ENCODE measurements around the gene DHRS7C.

Gene DHRS7C, protein sequence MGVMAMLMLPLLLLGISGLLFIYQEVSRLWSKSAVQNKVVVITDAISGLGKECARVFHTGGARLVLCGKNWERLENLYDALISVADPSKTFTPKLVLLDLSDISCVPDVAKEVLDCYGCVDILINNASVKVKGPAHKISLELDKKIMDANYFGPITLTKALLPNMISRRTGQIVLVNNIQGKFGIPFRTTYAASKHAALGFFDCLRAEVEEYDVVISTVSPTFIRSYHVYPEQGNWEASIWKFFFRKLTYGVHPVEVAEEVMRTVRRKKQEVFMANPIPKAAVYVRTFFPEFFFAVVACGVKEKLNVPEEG

DNA sequence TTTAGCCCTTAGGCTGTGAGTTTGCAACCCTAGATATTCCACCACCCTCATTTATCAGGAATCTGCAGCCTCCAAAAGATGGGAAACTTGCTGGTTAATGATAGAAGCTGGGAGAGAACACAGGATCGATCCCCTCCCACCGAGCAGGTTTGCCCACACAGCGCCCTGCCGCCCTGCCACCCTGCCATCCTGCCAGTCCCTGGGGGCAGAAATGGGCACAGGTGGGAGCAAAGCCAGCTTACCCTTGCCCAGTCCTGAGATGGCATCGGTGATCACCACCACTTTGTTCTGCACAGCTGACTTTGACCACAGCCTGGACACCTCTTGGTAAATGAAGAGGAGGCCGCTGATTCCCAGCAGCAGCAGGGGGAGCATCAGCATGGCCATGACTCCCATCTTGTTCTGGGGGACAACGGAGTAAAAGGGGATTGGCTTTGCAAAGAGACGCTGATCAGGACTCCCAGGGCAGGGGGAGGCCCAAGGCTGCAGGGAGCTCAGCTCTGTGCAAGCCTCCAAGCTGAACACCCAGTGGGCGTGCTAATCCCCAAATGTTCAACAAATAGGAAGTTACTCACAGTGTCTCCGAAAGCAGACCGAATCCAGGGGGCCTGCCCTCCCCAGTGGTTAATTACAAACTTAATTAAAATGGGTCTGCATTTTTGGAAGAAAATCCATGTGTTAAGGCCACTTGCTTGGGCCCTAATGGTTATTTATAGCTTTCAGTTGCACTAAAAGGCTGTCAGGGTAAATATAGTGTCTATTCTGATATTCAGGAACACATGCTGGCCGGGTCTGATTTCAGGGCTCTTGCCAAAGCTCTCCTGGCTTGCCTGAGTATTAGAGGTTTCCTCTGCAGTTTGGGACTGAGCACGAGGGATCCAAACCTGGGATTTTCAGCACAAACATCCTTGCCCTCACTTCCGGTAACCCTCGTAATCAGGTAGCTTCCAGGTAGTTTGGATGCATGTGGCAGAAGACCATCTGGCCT, at the start of gene DHRS7C:
TSS of gene DHRS7C (minus strand) at position 704 of the 988 bp plus-strand sequence. CDS start at position 396, 308 bp downstream.
- no peak for DNase-seq (ENCODE audit: low read depth, low spot score)

DNA sequence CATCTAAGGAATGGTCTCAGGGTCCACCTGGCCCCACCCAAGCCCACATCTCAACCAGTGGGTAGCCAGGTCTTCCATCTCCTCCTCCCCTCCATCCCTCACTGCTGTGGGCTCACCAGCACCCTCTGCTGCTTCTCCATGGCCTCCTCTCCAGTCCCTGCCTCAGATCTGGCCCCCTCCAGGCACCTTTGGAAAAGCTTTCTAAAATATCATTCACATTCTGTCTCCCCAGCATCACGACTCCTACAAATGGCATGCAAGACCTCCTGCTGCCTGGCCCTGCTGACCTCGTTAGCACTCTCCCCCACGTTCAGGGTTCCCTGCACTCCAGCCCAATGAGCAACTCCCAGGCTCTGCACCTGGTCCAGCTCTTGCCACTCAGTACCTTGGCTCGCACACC, 48.0 kb upstream of the DHRS7C start:
- no peak for DNase-seq (ENCODE audit: low read depth, low spot score)

DNA sequence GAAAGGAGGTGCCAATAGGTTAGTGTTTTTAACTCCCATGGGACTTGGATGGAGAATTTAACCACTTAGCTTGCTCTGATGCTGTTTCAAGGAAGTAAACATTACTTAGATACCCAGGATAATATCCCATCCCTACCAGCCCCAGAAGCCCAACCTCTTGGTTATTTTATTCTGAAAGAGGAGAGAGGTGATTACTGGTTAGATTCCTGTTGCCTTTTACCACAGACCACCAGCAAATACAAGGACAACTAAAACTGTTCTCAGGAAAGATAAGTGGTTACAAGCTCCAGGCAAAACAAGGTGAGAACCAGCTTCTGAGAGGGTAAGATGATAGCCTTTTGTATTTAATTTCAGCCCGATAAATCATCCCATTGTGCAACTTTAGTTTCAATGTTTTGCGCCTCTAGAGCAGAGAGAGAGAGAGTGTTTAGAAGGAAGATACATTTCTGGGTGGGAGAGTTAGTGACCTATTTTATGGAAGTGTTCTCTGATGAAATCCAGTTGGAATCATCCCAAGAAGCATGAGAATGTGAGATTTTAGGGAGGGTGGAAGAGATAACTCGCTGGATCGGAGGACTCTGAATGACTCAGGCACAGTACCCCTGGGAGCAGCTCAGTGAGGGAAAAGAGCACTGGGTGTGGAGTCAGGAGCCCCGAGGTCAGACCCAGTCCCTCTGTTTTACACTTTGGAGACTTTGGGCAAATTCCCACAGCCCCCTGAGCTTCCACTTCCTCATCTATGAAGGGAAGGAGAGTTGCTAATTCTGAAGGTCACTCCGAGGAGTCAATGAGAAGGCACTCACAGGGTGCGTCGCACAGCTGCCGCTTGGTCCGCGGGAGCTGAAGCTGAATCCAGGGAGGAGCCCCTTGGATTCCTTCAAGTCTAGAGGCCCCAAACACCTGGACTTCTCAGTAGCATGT, 46.4 kb upstream of the DHRS7C start:
- DNase-seq (ENCODE audit: low read depth, low spot score): no peak

DNA sequence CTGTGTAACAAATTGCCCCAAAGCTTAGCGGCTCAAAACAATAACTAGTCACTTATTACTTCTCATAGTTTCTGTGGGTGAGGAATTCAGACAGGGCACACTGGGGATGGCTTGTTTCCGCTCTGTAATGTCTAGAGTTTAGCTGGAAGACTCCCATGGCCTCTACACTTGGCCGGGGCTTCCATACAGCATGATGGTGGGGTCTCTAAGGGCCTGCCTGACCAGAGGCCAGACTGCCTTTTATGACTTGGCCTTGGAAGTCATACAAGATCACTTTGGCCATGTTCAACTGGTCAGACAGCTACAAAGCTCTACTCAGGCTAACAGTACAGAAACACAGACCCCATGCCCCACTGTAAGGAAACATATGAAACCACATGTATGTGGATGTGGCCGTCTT, 42.5 kb upstream of the DHRS7C start:
- DNase-seq (ENCODE audit: low read depth, low spot score): no peak

DNA sequence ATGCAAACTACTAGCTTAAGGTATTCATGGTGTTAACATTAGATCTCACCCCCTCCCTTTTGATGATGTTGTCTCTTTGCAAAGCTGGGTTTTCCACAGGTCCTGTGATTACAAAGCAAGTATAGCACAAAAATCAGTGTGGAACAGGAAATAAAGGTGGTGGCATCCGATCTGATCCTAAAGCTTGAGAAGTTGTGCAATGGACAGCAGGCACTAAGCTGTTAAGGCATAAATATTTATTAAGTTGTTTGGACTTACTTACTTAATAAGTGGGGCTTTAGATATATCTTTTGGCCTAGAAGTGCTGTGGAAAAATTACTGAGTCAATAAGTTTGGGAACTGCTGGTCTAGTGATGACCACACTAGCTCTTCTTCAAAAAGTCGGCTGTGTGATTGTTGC, 39.3 kb upstream of the DHRS7C start:
- no peak for DNase-seq (ENCODE audit: low read depth, low spot score)

DNA sequence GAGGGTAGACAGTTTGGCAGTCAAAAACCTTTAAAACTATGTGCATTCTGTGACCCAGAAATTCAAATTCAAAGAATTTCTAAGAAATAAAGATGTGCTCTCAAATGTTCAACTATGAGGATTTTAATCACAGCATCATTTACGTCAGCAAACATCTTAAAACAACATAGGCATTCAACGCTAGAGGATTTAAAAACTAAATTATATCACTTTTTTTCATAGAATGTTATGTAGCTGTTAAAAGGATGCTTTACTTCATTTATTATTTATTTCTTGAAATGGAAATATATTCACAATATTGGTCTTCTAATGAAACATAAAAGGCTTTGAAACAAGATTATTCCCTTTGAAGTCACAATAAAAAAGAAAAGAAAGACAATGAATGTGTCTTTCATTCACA, 38.0 kb upstream of the DHRS7C start:
- no peak for DNase-seq (ENCODE audit: low read depth, low spot score)

DNA sequence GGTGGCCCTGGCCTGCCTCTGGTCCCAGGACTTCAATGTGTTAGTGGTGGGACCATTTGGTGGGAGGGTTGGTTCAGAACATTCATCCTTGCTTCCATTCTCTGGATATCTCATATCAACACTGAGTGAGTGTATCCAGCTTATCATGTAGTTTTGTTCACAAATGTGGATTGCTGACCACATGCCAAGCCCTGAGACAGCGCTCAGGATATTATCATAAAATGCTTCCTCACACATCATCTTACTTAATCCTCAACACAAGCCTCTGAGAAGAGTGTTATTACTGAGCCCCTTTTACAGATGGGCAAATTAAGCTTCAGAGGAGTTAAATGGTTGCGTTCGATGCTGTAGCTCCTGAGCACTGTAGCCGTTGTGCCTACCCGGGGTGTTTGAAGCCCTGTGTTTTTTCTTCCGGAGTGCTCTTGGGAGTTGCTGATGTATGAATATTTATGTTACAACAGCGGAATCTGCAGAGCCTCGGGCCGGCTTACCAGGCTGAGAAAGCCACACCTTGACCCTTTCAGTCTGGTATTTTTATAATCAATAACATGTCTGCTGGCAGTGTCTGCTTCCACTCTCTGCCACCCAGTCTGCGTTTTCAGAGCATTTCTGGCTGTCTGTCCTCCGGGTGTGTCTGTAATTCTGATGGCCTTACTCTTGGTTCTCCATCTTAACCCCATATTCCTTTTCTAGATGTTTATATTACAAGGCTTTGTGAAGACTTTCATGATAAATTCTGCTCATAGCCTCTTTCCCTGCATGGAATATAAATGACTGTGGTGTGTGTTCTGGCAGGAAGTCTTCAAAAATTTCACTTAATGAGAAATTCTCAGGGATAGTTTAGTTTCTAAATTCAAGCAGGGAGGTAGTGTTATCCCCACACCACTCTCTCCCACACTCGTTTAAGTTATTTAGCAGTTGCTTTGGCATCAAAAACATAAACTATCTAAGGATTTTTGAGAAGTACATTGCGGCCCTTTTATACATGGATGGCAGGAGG, 37.2 kb upstream of the DHRS7C start:
- no peak for DNase-seq (ENCODE audit: low read depth, low spot score)

DNA sequence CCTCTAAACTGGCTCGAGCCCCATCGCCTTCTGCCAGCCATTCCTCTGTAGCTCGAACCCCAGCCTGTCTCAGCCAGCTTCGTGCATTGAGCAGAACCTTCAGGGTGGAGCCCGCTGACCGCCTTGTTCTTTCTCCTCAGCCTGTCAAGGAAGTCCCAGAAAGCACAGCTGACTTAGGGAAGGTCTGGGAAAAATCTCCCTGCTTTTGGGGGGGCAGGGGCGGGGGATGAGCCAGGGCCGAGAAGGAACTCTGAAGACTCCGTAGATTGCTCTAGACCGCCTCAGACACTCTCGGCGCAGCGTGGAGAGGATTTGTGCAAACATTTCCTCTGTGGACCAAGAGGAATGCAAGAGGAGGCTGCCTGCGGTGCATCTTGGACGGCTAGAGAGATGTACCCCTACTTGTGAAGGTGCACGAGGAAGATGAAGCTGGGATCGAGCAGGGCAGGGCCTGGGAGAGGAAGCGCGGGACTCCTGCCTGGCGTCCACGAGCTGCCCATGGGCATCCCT, 34.3 kb upstream of the DHRS7C start, which contains the start of gene GLP2R:
TSS of gene GLP2R (plus strand) at position 284 of the 510 bp plus-strand sequence. CDS start at position 424, 140 bp downstream.
- DNase-seq (ENCODE audit: low read depth, low spot score): no peak

DNA sequence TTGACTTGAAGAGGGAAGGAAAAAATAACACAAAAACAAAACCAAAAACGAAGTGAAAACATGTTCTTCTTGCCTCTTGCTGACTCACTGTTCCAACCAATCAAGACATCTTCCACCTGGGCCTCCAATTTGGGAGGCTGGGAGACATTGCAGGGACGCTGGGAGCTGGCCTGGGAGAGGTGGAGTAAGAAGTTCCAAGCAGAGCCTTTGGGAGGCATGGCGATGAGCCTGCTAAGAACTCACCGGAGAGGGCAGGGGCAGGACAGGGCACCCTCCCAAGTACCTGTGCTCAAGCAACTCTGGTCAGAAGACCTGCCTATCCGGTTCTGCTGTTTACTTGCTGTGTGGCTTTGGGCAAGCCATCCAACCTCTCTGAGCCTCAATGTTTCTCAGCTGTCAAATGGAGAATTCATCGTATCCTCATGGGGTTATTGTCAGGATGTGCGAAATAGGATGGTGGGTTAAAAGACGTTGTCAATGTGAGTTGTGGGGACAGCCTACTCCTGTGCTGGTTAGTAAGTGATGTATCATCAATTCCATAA, 33.5 kb upstream of the DHRS7C start:
- no peak for DNase-seq (ENCODE audit: low read depth, low spot score)

DNA sequence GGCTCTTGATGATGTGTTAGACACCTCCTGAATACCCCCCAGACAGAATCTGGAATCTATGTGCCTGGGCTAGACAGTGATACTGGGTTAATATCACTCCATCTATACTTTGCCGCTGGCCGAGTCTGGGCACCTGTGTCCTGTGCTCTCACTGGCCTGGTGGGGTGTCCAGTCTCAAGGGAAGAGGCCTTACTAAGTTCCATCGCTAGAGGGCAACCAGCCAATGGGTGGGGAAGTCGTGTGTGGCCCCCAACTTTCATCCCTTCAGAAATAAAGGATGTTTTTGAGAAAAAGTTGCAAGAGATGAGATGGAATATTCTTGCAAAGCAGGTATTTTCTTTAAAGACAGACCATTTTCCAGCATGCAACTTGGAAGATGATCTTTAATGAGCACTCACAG, 32.7 kb upstream of the DHRS7C start:
- DNase-seq (ENCODE audit: low read depth, low spot score): no peak

DNA sequence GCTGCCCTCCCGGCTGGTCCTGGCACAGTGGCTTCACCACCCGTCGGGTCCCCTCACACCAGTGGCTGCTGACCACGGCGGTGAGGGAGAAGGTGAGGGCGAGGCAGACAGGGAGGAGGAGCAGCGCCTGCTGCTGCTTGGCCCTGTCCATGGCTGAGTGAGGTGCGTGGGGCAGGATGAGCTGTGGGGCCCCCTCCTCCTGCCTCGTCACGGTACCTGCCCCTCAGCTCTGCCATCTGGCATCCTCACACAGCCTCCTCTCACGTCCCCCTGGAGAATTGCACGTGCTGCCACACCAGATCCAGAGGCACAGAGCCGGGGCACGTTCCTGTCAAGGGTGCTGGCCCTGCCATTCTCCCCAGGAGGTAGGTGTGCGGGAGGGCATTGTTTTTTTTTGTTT, 30.5 kb upstream of the DHRS7C start, which contains the start of gene GSG1L2:
TSS of gene GSG1L2 (minus strand) at position 159 of the 400 bp plus-strand sequence. CDS start at position 151, 8 bp downstream.
- DNase-seq (ENCODE audit: low read depth, low spot score): no peak

DNA sequence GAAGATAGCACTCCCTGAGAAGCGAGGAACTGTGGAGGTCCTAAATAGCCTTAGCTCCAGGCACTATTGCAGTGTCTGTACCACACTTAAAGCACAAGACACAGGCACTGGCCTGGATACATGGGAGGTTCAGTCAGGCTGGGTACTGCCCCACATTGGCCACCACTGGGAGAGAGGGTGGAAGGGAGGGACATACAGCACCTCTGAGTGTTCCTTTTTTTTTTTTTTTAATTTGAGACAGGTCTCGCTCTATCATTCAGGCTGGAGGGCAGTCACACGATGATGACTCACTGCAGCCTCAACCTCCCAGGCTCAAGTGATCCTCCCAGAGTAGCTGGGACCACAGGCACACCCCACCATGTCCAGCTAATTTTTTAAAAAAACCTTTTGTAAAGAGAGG, 29.1 kb upstream of the DHRS7C start:
- DNase-seq (ENCODE audit: low read depth, low spot score): no peak

DNA sequence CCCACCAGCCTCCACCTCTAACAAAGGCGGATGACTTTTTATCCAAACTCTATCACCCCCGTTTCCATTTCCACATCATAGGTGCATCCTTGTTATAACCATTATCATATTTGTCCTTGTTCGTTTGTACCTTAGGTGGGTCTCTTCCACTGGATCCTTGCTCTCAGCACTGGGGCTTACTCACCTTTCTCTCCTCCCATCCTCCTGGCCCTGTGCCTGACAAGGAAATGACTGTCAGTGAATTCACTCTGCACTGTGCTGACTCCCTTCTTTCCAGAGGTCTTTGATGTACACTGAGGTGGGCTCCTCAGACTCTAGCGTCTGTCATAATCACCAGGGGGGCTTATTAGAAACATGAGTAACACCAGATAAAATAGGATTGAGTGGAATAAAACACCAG, 27.4 kb upstream of the DHRS7C start:
- no peak for DNase-seq (ENCODE audit: low read depth, low spot score)

DNA sequence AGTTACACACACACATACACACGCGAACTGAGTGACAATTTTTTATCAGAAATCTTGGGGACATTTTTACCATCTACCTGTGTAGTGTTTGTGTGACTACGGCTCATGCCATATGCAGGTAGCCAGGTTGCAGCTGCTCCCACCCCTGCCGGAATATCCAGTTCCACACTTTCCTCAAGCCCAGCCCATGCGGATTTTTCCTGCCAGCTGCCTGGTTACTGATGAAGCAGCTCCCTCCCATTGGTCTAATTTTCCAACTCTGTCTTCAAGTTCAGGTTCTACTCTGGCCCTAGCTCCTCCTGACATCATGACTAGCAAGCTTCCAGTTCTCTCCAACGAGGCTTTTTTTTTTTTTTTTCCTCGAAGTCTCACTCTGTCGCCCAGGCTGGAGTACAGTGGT, 25.7 kb upstream of the DHRS7C start:
- DNase-seq (ENCODE audit: low read depth, low spot score): peak; percentile 48

DNA sequence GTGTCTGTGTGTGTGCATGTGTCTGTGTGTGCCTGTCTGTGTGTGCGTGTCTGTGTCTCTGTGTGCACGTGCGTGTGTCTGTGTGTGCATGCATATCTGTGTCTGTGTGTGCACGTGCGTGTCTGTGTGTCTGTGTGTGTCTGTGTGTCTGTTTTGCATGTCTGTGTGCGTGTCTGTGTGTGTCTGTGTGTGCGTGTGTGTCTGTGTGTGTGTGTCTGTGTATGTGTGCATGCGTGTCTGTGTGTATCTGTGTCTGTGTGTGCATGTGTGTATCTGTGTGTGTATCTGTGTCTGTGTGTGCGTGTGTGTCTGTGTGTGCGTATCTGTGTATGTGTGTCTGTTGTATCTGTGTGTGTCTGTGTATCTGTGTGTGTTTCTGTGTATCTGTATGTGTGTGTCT, 25.1 kb upstream of the DHRS7C start:
- DNase-seq (ENCODE audit: low read depth, low spot score): no peak

DNA sequence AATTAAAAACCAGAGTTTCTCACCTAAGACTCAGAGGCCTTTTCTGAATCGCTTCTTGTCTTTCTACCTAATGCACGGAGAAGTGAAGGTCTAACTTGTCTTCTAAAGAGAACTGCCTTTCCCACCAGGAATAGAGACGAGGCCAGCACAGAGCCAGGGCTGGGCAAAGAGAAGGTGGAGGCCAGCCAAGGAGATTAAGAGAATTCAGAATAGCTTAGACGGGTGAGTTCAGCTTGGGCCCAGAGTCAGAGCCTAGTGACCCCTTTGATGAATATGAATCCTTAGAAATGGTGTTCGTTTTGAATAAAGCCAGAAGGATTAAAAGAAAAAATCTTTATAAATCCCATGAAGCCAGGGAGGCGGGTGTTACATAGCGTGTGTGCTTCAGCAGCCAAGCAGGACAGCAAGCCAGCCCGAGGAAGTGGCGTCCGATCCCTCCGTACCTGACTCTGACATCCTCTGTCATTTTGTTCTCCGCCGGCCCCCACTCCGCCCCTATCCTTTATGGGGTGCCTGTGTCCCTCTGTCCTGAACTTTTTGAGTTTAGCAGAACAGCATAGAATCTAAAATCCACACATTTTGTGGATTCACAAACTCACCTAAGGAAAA, 23.0 kb upstream of the DHRS7C start:
- DNase-seq (ENCODE audit: low read depth, low spot score): no peak

DNA sequence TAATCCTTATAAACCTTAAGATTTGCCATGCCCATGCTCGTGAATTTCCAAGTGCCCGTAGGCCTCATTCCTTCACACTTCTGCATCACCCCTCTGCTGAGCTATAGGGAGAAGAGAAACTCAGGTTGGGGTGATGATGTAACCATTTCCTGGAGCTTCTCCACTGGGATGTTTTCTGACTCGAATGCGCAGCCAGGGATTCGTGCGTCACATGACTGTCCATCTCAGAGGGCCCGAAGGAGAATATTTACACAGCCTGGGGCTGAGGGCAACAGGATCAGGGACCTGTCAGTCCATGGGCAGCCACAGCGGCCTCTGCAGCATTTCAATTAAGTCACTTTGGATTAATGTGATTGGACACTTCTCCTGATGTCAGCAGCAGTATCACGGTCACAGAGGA, 21.8 kb upstream of the DHRS7C start:
- DNase-seq (ENCODE audit: low read depth, low spot score): no peak

DNA sequence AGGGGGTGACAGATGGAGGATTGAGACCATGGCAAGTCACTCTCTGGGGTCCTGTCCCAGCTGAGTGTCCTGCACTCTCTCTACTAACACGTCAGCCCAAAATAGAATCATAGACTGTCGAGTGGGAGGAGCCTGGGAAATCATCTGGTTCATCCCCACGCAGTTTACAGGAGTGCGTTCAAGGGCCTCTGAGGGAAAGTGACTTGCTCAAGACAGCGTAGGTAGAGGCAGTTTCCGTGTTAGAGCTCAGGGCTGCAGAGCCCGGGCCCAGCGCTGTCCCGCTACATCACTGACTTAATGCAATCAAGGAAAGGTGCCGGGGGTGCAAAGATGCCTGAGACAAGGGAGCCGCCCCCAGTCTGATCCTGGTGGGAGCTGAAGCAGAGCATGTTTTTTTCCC, 20.1 kb upstream of the DHRS7C start:
- no peak for DNase-seq (ENCODE audit: low read depth, low spot score)

DNA sequence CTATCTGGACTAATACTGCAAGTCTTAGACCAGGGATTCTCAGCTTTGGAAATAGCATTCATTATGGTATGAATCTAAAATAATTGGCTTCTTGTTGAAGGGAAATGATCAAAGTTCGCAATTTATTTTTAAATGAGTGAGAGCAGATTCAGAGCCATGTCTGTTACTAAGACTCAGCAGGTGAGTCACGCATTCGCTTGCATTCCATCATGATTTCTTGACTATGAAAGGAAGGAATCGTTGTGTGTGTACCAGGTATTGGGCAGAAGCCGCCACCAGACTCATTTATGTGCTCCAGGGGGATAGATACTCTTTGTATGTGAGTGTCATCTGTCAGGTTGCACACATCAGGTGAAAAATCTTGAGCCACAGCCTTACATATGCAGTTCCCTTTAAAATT, 19.7 kb upstream of the DHRS7C start:
- DNase-seq (ENCODE audit: low read depth, low spot score): no peak
